Caco-2 (cell line): ENCODE results near the gene ME3. TPM values are rescaled to one million over a fixed set of nuclear protein-coding genes. Genes with fewer than 3 reads are reported as not detected.
"Not testable (repeated sequence)": the region's sequence is repeated elsewhere in the genome, so short reads cannot be mapped to it uniquely, and the experiment has no call there.

Experiments used
- BruUV-seq: library from RNA; stranded (reverse); fragments of 400-500 nt; replicated peaks from 2 replicates; lab custom pipeline; 2021; lab: Mats Ljungman, UMichigan
- CTCF ChIA-PET: fragments of 300-600 bp; sonication (Branson Sonifier 250); formaldehyde crosslinking; loops from one replicate; lab custom pipeline; 2022; ENCODE audit warnings: antibody characterized with exemption; lab: Charles Lee
- POLR2A ChIA-PET: fragments of 300-600 bp; sonication (Branson Sonifier 250); formaldehyde crosslinking; loops from one replicate; lab custom pipeline; 2022; ENCODE audit warnings: antibody characterized with exemption; lab: Charles Lee
- DNase-seq, 2 experiments: peaks; one replicate each; pipeline versions ENCODE4 v3.0.0 to v3.0.0-alpha.2; 2020 to 2022
- H3K27me3 ChIP-seq: replicated peaks from 2 replicates; pipeline ENCODE4 v1.6.0; 2011; ENCODE audit warnings: low read length; ENCODE audit not compliant: control insufficient read depth, insufficient read depth
- H3K36me3 ChIP-seq: 2 replicates; pipeline ENCODE4 v1.5.1; 2011; ENCODE audit warnings: low read length; ENCODE audit not compliant: control insufficient read depth, insufficient read depth
- H3K4me1 ChIP-seq: fragments of 250-450 bp; sonication (Bioruptor Pico); 2 replicates; pipeline ENCODE4 v1.5.1; 2020; ENCODE audit warnings: mild to moderate bottlenecking
- H3K4me3 ChIP-seq: 2 replicates; pipeline ENCODE4 v1.5.1; 2011; ENCODE audit warnings: low read depth, mild to moderate bottlenecking, control low read depth, low read length
- H3K9me3 ChIP-seq: fragments of 250-450 bp; sonication (Bioruptor Pico); 2 replicates; pipeline ENCODE4 v1.5.1; 2020; ENCODE audit warnings: mild to moderate bottlenecking, moderate library complexity
- H3K27ac Mint-ChIP-seq: one replicate; pipeline ENCODE4 v1.8.0; 2022; ENCODE audit warnings: mixed read lengths; ENCODE audit not compliant: unreplicated experiment
- H3K27me3 Mint-ChIP-seq: one replicate; pipeline ENCODE4 v1.8.0; 2022; ENCODE audit warnings: mixed read lengths; ENCODE audit not compliant: insufficient read depth, unreplicated experiment
- H3K36me3 Mint-ChIP-seq: one replicate; pipeline ENCODE4 v1.8.0; 2022; ENCODE audit warnings: mild to moderate bottlenecking, mixed read lengths; ENCODE audit not compliant: insufficient read depth, unreplicated experiment
- H3K4me1 Mint-ChIP-seq: one replicate; pipeline ENCODE4 v1.8.0; 2022; ENCODE audit warnings: low read depth, mixed read lengths; ENCODE audit not compliant: unreplicated experiment
- H3K4me3 Mint-ChIP-seq: one replicate; pipeline ENCODE4 v1.8.0; 2022; ENCODE audit warnings: mild to moderate bottlenecking, moderate library complexity, mixed read lengths; ENCODE audit not compliant: unreplicated experiment
- H3K9me3 Mint-ChIP-seq: one replicate; pipeline ENCODE4 v1.8.0; 2022; ENCODE audit warnings: mixed read lengths; ENCODE audit not compliant: unreplicated experiment
- CTCF ChIP-seq, 2 experiments: fragments of 200-600 bp in 1 of 2; IDR thresholded peaks; 1 replicate in 1 of 2; 2 replicates in 1 of 2; pipeline versions ENCODE4 v1.5.1 to v1.8.0; 2011 to 2022; ENCODE audit warnings: antibody characterized with exemption in 1 of 2, control low read depth in 1 of 2, inconsistent platforms in 1 of 2, low read depth in 1 of 2, low read length in 1 of 2, mild to moderate bottlenecking in 1 of 2, moderate library complexity in 1 of 2; ENCODE audit not compliant: insufficient read depth in 1 of 2, severe bottlenecking in 1 of 2, unreplicated experiment in 1 of 2
- intact Hi-C: fragments of 100-400 bp; cut with micrococcal nuclease; formaldehyde crosslinking; loops from one replicate; pipeline ENCODE4 v1.10.0; 2022; ENCODE audit not compliant: unreplicated experiment
- total RNA-seq: library from RNA; stranded (reverse); gene quantifications from 2 replicates; pipeline ENCODE4 v1.2.3, GENCODE V29; 2022

ME3 gene
- total RNA-seq, 1 experiment from 2014 or later, result 32.8 TPM

- H3K4me1 ChIP-seq, result peaks cover 16% of the 10 kb centered on the region; the same call in 1 of the 2 replicates
- no peak overlapping the region for H3K27ac Mint-ChIP-seq
- no peaks in the 10 kb centered on the region for H3K27me3 ChIP-seq
- H3K27me3 Mint-ChIP-seq, result no peaks in the 10 kb centered on the region
- H3K36me3 ChIP-seq, result no peaks in the 10 kb centered on the region
- H3K4me3 ChIP-seq, result no peak overlapping the region
- no TSS peak for BruUV-seq
- no peak for DNase-seq
- POLR2A ChIA-PET, result no interaction called here
- H3K4me1 Mint-ChIP-seq, result peaks cover 17% of the 10 kb centered on the region
- H3K9me3 Mint-ChIP-seq, result no peaks in the 10 kb centered on the region
- CTCF ChIA-PET, result no interaction called here
- no peak overlapping the region for H3K4me3 Mint-ChIP-seq
- no peak for TF ChIP-seq CTCF (IDR thresholded peaks at IDR 0.05; ENCODE audit: insufficient read depth in 1 of 2, low read depth in 1 of 2, low read length in 1 of 2, severe bottlenecking in 1 of 2, unreplicated experiment in 1 of 2)
- H3K9me3 ChIP-seq, result no peaks in the 10 kb centered on the region
- no peaks in the 10 kb centered on the region for H3K36me3 Mint-ChIP-seq
- intact Hi-C loops, result no loop called here
Observed at GRCh38 chr11:86660736-86661135, 11.7 kb downstream of the ME3 start.

DNA sequence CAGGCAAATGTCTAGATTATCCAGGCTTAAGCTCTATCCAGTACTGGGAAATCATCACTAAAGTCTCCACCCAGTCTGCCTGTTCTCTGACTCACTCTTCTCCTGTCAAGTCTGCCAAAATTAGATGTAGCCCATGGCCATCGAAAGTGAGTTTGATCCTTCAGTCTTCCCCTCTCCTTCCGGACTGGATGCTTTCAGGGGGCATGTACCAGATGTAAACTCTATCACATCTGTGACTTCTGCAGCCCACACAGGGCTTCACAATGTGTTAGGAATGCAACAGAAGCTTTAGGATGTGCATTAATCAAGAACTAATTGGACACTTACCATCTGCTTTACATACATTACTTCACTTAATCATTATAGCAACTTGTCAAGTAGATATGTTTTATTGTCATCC, 12.3 kb downstream of the ME3 start:
- DNase-seq, result no peak
- peaks cover 11% of the 10 kb centered on the region for H3K4me1 Mint-ChIP-seq
- H3K36me3 Mint-ChIP-seq, result no peaks in the 10 kb centered on the region
- H3K27ac Mint-ChIP-seq, result no peak overlapping the region
- no peaks in the 10 kb centered on the region for H3K27me3 Mint-ChIP-seq
- BruUV-seq, result no TSS peak
- CTCF ChIA-PET, result interaction anchor here (0.7 to 1.8 kb wide), 2 partner anchors 16 to 52 kb away, joined by 4 to 8 read pairs; no protein-coding TSS in a partner anchor
- no peak overlapping the region for H3K4me3 Mint-ChIP-seq
- peaks cover 13% of the 10 kb centered on the region; the same call in 1 of the 2 replicates for H3K4me1 ChIP-seq
- intact Hi-C loops, result no loop called here
- no peak overlapping the region for H3K4me3 ChIP-seq
- no peak for TF ChIP-seq CTCF (IDR thresholded peaks at IDR 0.05; ENCODE audit: insufficient read depth in 1 of 2, low read depth in 1 of 2, low read length in 1 of 2, severe bottlenecking in 1 of 2, unreplicated experiment in 1 of 2)
- H3K36me3 ChIP-seq, result no peaks in the 10 kb centered on the region
- no peaks in the 10 kb centered on the region for H3K9me3 Mint-ChIP-seq
- H3K9me3 ChIP-seq, result no peaks in the 10 kb centered on the region
- no peaks in the 10 kb centered on the region for H3K27me3 ChIP-seq
- POLR2A ChIA-PET, result no interaction called here

DNA sequence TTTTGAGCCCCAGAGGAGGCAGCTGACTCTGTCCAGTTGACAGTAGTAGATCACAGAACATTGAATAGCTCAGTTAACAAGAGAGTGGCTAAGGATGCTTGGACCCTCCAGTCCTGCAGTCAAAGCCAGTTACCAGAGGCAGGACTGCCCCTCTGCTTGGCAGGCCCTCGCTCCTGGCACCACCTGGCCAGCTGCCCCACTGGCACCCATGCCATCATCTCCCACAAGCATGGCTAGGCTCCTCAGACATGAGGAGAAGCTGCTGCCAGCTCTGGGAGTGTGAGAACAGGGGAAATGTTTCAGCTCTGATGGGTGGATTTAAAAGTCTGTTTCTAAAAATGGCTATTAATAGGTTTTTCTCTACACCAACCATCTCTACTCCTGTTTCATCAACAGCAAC, 13.9 kb downstream of the ME3 start:
- no TSS peak for BruUV-seq
- Histone ChIP-seq H3K27me3 (no peaks in the 10 kb centered on the region), H3K36me3 (no peaks in the 10 kb centered on the region), H3K4me3 (no peak overlapping the region), H3K9me3 (no peaks in the 10 kb centered on the region), H3K4me1 (no peaks in the 10 kb centered on the region)
- no peak overlapping the region for H3K4me3 Mint-ChIP-seq
- no peak for TF ChIP-seq CTCF (IDR thresholded peaks at IDR 0.05; ENCODE audit: insufficient read depth in 1 of 2, low read depth in 1 of 2, low read length in 1 of 2, severe bottlenecking in 1 of 2, unreplicated experiment in 1 of 2)
- ChIA-PET CTCF (interaction anchor here (1.8 kb wide), 1 partner anchor 50 kb away, joined by 8 read pairs; no protein-coding TSS in a partner anchor), POLR2A (no interaction called here)
- intact Hi-C loops, result no loop called here
- no peaks in the 10 kb centered on the region for H3K4me1 Mint-ChIP-seq
- no peaks in the 10 kb centered on the region for H3K9me3 Mint-ChIP-seq
- H3K27ac Mint-ChIP-seq, result no peak overlapping the region
- DNase-seq, result no peak
- no peaks in the 10 kb centered on the region for H3K36me3 Mint-ChIP-seq
- H3K27me3 Mint-ChIP-seq, result no peaks in the 10 kb centered on the region

DNA sequence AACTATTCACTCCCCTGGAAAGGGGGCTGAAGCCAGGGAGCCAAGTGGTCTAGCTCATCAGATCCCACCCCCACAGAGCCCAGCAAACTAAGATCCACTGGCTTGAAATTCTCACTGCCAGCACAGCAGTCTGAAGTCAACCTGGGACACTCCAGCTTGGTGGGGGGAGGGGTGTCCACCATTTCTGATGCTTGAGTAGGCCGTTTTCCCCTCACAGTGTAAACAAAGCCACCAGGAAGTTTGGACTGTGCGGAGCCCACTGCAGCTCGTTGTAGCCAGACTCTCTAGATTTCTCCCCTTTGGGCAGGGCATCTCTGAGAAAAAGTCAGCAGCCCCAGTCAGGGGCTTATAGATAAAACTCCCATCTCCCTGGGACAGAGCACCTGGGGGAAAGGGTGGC, 27.2 kb downstream of the ME3 start:
- H3K4me3 Mint-ChIP-seq, BruUV-seq, DNase-seq, H3K27me3 ChIP-seq, H3K27me3 Mint-ChIP-seq, H3K27ac Mint-ChIP-seq, H3K36me3 ChIP-seq, H3K36me3 Mint-ChIP-seq, H3K4me3 ChIP-seq, intact Hi-C loops, POLR2A ChIA-PET: not testable (repeated sequence)
- peaks cover 16% of the 10 kb centered on the region for H3K4me1 Mint-ChIP-seq
- peaks cover 15% of the 10 kb centered on the region; the same call in 1 of the 2 replicates for H3K9me3 ChIP-seq
- peaks cover 26% of the 10 kb centered on the region for H3K9me3 Mint-ChIP-seq
- CTCF ChIA-PET, result interaction anchor here (1.1 kb wide), 1 partner anchor 8 kb away, joined by 5 read pairs; no protein-coding TSS in a partner anchor
- H3K4me1 ChIP-seq, result peaks cover 12% of the 10 kb centered on the region
